Heart left ventricle (tissue), 16 donors: Measurements from ENCODE around the gene ID2. TPM values are rescaled to one million over a fixed set of nuclear protein-coding genes. Genes with fewer than 3 reads are reported as not detected.

Experiments used
- ATAC-seq, 4 donors: fragments of 200-7000 bp; cut with Tn5 transposase; one replicate each; pipeline ENCODE4 v1.9.1; 2020 to 2022; ENCODE audit warnings: moderate library complexity in 4 of 4, mild to moderate bottlenecking in 3 of 4, moderate number of reproducible peaks in 1 of 4
- DNase-seq, 5 donors: peaks; one replicate each; pipeline ENCODE4 v3.0.0-alpha.2; 2020
- H3K27ac ChIP-seq, 12 donors: fragments of 200-600 bp; sonication (generic) in 4 of 12; one replicate each; pipeline versions ENCODE4 v1.5.0 to v1.8.0; 2016 to 2022; ENCODE audit warnings: mild to moderate bottlenecking in 2 of 12
- H3K27me3 ChIP-seq, 9 donors: fragments of 200-600 bp; sonication (generic) in 2 of 9; one replicate each; pipeline versions ENCODE4 v1.5.1 to v1.8.0; 2016 to 2022; ENCODE audit warnings: mild to moderate bottlenecking in 3 of 9
- H3K36me3 ChIP-seq, 9 donors: fragments of 200-600 bp; sonication (generic) in 2 of 9; one replicate each; pipeline versions ENCODE4 v1.5.0 to v1.8.0; 2018 to 2022; ENCODE audit warnings: mild to moderate bottlenecking in 2 of 9
- H3K4me1 ChIP-seq, 12 donors: fragments of 200-600 bp; sonication (generic) in 4 of 12; one replicate each; pipeline versions ENCODE4 v1.5.0 to v1.8.0; 2016 to 2022; ENCODE audit warnings: mild to moderate bottlenecking in 3 of 12
- H3K4me3 ChIP-seq, 12 donors: fragments of 200-600 bp; sonication (generic) in 4 of 12; one replicate each; pipeline versions ENCODE4 v1.5.0 to v1.8.0; 2017 to 2022; ENCODE audit warnings: mild to moderate bottlenecking in 9 of 12, moderate library complexity in 4 of 12
- H3K9me3 ChIP-seq, 12 donors: fragments of 200-600 bp; sonication (generic) in 4 of 12; one replicate each; pipeline versions ENCODE4 v1.5.0 to v1.8.0; 2016 to 2022; ENCODE audit warnings: mild to moderate bottlenecking in 1 of 12
- POLR2A ChIP-seq, 2 donors: fragments of 450-650 bp; IDR thresholded peaks; one replicate each; pipeline ENCODE4 v1.6.1; 2017; ENCODE audit warnings: antibody characterized with exemption in 2 of 2, mild to moderate bottlenecking in 2 of 2, moderate library complexity in 2 of 2
- WGBS, 4 donors: extraction: QIAGEN DNeasy Blood & Tissue Kit in 2 of 4; methylation state at CpG; one replicate each; pipeline versions ENCODE4 v1.1.5 to v1.1.7; 2013 to 2018; 5-methylcytosine and 5-hydroxymethylcytosine counted together
- intact Hi-C, 10 donors: fragments of 100-400 bp; cut with DNase I; formaldehyde crosslinking; loops; one replicate each; pipeline versions ENCODE4 v1.11.1 to v1.14.2; 2022
- polyA plus RNA-seq, 2 donors: library from polyadenylated mRNA; stranded (reverse); fragments of 200-250 nt; gene quantifications; one replicate each; pipeline ENCODE4 v1.2.3, GENCODE V29; 2013
- total RNA-seq, 9 donors: library from RNA; depleted of rRNA in 2 of 9; stranded (reverse); fragments of >200 nt in 2 of 9; fragmentation: NEBNext Ultra II Directional in 3 of 9; extraction: Animal tissue kit (Norgen Biotek cat#: 25700) in 3 of 9; gene quantifications; one replicate each; pipeline versions ENCODE4 v1.1.0 to v1.2.4, GENCODE V29; 2016 to 2023
- TF ChIP-seq, protein P1 (sequence below), 12 donors: fragments of 200-600 bp; sonication (generic) in 4 of 12; IDR thresholded peaks; one replicate each; pipeline versions ENCODE4 v1.5.0 to v1.8.0; 2018 to 2022; ENCODE audit warnings: antibody characterized with exemption in 12 of 12, mild to moderate bottlenecking in 5 of 12
- donor health status: ischemic (EF 13 %, LVEDD 7.1; RV severe dilation, severe dysfunction).
- donor health status: healthy with polysubstance abuse.
- donor health status: DM: no; HTN: yes; CAD: no.
- donor health status: DM: no; HTN: no; CAD: no.
- donor health status: ischemic (EF 25% LVEDD 6.9; RV normal size, moderate dysfunction).
- donor health status: ischemic (EF 25% LVEDD 5.7; RV mildly dilated, moderate dysfunction).
- donor health status: healthy.
- donor health status: DM: yes; HTN: yes; CAD: no.
- donor health status: ischemic (EF 35%, LVEDD 5.7; RV mildly dilated, moderate dysfunction).
- donor health status: nonischemic (EF 11% LVEDD 7.7; RV severe dilation, severe dysfunction).
- donor health status: DM: yes; HTN: yes; CAD: no.
- donor health status: PGD.
- donor health status: ischemic (EF 29% LVEDD 5.4; RV normal size, mild dysfunction).
- donor health status: nonischemic (EF 23%, LVEDD 6.1; RV moderate dilation, normal function).

Gene ID2
- total and polyA plus RNA-seq, 11 donors, result 17.3 to 121 (median 44.7) TPM

DNA sequence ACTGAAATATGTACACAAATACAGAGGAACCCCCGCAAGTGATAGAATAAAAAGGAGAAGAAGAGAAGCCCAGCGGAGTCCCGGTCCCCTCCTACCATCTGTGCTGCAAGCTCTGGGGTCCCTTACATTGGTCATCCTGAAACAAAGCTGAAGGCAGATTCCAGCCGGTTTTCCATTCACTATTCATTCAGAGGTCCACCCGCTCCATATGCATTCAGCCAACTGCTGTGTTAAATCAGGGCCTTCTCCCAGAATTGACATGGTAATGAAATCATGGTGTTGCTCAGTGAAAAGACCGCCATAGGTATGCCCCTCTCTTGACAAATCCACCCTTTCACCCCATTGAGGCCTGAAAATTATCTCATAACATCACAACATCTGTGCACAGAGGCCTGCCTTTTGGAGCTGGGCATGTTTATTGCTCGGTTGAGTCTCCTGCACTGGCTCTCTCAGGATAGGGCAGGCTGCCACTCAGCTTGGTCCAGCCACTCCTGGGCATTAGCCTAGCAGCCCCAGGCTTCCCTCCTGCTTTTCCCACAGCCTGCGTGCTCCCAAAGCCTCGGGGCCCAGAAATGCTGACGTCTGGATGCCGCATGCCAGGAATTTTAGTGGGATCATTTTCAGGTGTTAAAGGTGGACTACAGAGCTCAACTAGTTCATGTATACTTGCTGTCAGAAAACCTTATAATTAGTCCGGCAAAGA is 39.3 kb upstream of the ID2 start:
- H3K36me3 ChIP-seq, result no peaks in the 10 kb centered on the region
- no peak for DNase-seq
- peaks cover 0 to 9% (median 0%) of the 10 kb centered on the region in 12 donors for H3K4me1 ChIP-seq
- no peak overlapping the region for H3K4me3 ChIP-seq
- peak in 1 of 4 donors; percentile 47 for ATAC-seq
- TF ChIP-seq POLR2A (IDR thresholded peaks at IDR 0.05), result no peak
- TF ChIP-seq, protein P1, sequence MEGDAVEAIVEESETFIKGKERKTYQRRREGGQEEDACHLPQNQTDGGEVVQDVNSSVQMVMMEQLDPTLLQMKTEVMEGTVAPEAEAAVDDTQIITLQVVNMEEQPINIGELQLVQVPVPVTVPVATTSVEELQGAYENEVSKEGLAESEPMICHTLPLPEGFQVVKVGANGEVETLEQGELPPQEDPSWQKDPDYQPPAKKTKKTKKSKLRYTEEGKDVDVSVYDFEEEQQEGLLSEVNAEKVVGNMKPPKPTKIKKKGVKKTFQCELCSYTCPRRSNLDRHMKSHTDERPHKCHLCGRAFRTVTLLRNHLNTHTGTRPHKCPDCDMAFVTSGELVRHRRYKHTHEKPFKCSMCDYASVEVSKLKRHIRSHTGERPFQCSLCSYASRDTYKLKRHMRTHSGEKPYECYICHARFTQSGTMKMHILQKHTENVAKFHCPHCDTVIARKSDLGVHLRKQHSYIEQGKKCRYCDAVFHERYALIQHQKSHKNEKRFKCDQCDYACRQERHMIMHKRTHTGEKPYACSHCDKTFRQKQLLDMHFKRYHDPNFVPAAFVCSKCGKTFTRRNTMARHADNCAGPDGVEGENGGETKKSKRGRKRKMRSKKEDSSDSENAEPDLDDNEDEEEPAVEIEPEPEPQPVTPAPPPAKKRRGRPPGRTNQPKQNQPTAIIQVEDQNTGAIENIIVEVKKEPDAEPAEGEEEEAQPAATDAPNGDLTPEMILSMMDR (IDR thresholded peaks at IDR 0.05), result no peak
- intact Hi-C loops, result no loop called here
- 81 to 85% (median 82%) methylated on average over 12 of the region's 12 CpGs for WGBS, 4 donors
- H3K9me3 ChIP-seq, result no peaks in the 10 kb centered on the region
- no peaks in the 10 kb centered on the region for H3K27me3 ChIP-seq
- H3K27ac ChIP-seq, result no peak overlapping the region

DNA sequence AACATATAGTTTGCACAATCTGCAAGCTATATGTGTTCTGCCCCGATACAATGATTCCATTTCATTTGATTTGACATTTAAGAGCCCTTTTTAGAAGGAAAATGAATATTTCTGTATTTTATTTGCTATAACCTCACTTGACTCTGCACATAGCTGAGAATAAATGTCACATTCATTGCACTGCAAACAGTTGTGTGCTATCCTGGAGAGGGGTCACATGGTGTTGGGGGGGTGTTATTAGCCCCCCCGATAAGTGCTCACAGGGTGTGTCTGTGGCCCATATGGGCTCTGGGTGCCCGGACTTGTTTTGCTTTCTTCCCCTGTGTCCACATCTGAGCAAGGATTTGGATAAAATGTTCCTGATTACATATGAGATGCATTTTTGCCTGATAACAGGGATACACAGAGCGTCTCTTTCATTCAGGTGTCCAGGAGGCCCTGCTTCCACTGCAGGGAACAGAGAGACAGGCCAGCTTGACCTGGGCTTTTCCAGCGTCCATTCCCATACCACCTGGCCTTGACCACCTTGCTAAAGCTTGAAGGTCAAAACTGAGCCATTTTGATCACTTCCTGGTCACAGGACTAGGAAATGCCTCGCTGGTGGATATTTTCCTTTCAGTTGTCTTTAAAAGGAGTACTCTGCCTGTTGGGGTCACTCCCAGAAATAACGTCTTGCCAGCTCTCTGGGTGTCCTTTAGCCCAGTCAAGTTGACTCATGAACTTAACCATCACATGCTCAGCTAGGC is 38.4 kb upstream of the ID2 start:
- intact Hi-C loops, result no loop called here
- Histone ChIP-seq H3K36me3 (no peaks in the 10 kb centered on the region), H3K4me1 (peaks cover 0 to 9% (median 0%) of the 10 kb centered on the region in 12 donors), H3K27me3 (no peaks in the 10 kb centered on the region), H3K27ac (no peak overlapping the region), H3K4me3 (no peak overlapping the region), H3K9me3 (no peaks in the 10 kb centered on the region)
- ATAC-seq (peak in 1 of 4 donors; percentile 51), DNase-seq (no peak)
- TF ChIP-seq POLR2A (IDR thresholded peaks at IDR 0.05), result no peak
- TF ChIP-seq, protein P1 (IDR thresholded peaks at IDR 0.05), result no peak
- WGBS, 4 donors, result 77 to 87% (median 86%) methylated on average over 7 of the region's 7 CpGs

DNA sequence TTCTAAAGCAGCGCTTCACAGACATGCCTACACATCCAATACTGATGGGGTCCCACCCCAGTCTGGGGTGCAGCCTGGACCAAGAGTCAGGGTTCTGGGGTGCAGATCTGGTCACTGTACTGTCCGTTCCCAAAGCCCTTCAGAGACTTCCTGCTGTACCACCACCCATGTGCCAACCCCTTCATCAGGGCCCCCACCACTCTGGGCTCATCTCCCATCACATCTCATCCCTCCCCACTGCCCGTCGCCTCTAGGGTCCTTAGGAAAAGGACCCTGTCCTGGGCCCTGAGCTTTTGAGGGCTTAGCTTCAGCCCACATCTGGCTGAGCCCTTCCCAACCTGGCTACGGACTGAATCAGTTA is 37.9 kb upstream of the ID2 start:
- no peak overlapping the region for H3K4me3 ChIP-seq
- H3K27me3 ChIP-seq, result no peaks in the 10 kb centered on the region
- H3K9me3 ChIP-seq, result no peaks in the 10 kb centered on the region
- no peak for ATAC-seq
- intact Hi-C loops, result no loop called here
- no peak for DNase-seq
- 97 to 99% (median 98%) methylated on average over 5 of the region's 5 CpGs for WGBS, 4 donors
- H3K4me1 ChIP-seq, result peaks cover 0 to 9% (median 0%) of the 10 kb centered on the region in 12 donors
- TF ChIP-seq, protein P1 (IDR thresholded peaks at IDR 0.05), result no peak
- no peak for TF ChIP-seq POLR2A (IDR thresholded peaks at IDR 0.05)
- H3K27ac ChIP-seq, result no peak overlapping the region
- H3K36me3 ChIP-seq, result no peaks in the 10 kb centered on the region

DNA sequence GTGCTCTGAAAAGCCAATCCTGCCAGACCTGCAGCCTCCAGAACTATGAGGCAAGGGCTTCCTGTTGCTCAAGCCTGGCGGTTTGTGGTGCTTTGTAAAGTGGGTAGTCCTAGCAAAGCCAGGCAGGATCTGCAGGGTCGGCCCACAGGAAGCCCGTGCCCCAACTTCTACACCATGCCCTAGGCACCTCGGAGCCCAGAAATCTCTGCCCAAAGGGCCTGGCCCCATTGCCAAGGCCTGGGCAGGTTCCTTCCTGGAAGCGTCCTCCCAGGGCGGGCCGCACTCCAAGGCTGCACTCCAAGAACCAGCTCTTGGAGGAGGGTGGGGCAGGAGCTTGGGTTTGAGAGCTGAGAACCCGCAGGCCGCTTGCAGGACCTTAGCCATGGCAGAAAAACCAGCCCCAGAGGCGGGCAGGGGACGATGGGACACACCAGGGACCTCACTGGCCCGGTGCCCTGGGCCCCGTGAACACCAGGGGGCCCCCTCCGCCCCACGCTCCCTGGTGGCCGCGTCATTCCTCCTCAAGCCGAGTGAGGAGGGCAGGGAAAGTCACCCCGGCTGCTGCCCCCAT is 37.2 kb upstream of the ID2 start:
- Histone ChIP-seq H3K4me3 (no peak overlapping the region), H3K27me3 (no peaks in the 10 kb centered on the region), H3K36me3 (no peaks in the 10 kb centered on the region), H3K9me3 (no peaks in the 10 kb centered on the region), H3K27ac (no peak overlapping the region), H3K4me1 (peaks cover 0 to 9% (median 0%) of the 10 kb centered on the region in 12 donors)
- TF ChIP-seq, protein P1 (IDR thresholded peaks at IDR 0.05), result peak in 10 of 12 donors; percentile 9 to 65 (median 39)
- TF ChIP-seq POLR2A (IDR thresholded peaks at IDR 0.05), result no peak
- no peak for DNase-seq
- peak in 3 of 4 donors; percentile 38 to 66 (median 65) for ATAC-seq
- 73 to 90% (median 81%) methylated on average over 14 to 19 of the region's 19 CpGs for WGBS, 4 donors
- intact Hi-C loops, result no loop called here
